ENCODE measurements around the gene TNFRSF13B.
"Not testable (repeated sequence)": the region's sequence is repeated elsewhere in the genome, so short reads cannot be mapped to it uniquely, and the experiment has no call there.

The TNFRSF13B gene

GRCh38 chr17:16926571-16927451 lies 45.1 kb downstream of the TNFRSF13B start:
- DNase-seq (ENCODE audit: low read depth, low spot score) = no peak

- DNase-seq (ENCODE audit: low read depth, low spot score) = no peak
Observed at GRCh38 chr17:16926061-16926511, 45.8 kb downstream of the TNFRSF13B start.

- no peak for DNase-seq (ENCODE audit: low read depth, low spot score)
Observed at GRCh38 chr17:16925461-16926060, 46.4 kb downstream of the TNFRSF13B start.

- DNase-seq (ENCODE audit: low read depth, low spot score) = no peak
Observed at GRCh38 chr17:16924696-16925440, 47.0 kb downstream of the TNFRSF13B start.

GRCh38 chr17:16923904-16924695 lies 47.8 kb downstream of the TNFRSF13B start:
- DNase-seq (ENCODE audit: low read depth, low spot score) = no peak

GRCh38 chr17:16923097-16923903 lies 48.6 kb downstream of the TNFRSF13B start:
- DNase-seq (ENCODE audit: low read depth, low spot score) = no peak

- DNase-seq (ENCODE audit: low read depth, low spot score) = no peak
Observed at GRCh38 chr17:16922386-16923096, 49.4 kb downstream of the TNFRSF13B start.

- DNase-seq (ENCODE audit: low read depth, low spot score) = not testable (repeated sequence)
Observed at GRCh38 chr17:16921451-16921850, 50.5 kb downstream of the TNFRSF13B start.

- no peak for DNase-seq (ENCODE audit: low read depth, low spot score)
Observed at GRCh38 chr17:16920628-16921020, 51.3 kb downstream of the TNFRSF13B start.

- no peak for DNase-seq (ENCODE audit: low read depth, low spot score)
Observed at GRCh38 chr17:16919663-16920627, 52.0 kb downstream of the TNFRSF13B start.

GRCh38 chr17:16918443-16918842 lies 53.5 kb downstream of the TNFRSF13B start:
- DNase-seq (ENCODE audit: low read depth, low spot score) = no peak

- DNase-seq (ENCODE audit: low read depth, low spot score) = no peak
Observed at GRCh38 chr17:16917671-16918394, 54.1 kb downstream of the TNFRSF13B start.

- DNase-seq (ENCODE audit: low read depth, low spot score) = no peak
Observed at GRCh38 chr17:16916557-16916920, 55.4 kb downstream of the TNFRSF13B start.

- DNase-seq (ENCODE audit: low read depth, low spot score) = no peak
Observed at GRCh38 chr17:16915752-16916556, 56.0 kb downstream of the TNFRSF13B start.

GRCh38 chr17:16913463-16913862 lies 58.5 kb downstream of the TNFRSF13B start:
- DNase-seq (ENCODE audit: low read depth, low spot score) = no peak

GRCh38 chr17:16912021-16912962 lies 59.6 kb downstream of the TNFRSF13B start:
- DNase-seq (ENCODE audit: low read depth, low spot score) = no peak

Data from smooth muscle cell of the brain vasculature (primary cell).